GM19043 (cell line): Measurements from ENCODE around the gene SNCG.
"Not testable (repeated sequence)": the region's sequence is repeated elsewhere in the genome, so short reads cannot be mapped to it uniquely, and the experiment has no call there.

Experiments used
- ATAC-seq: cut with Tn5 transposase; IDR thresholded peaks from one replicate; pipeline ENCODE4 v1.9.1; 2021; ENCODE audit warnings: low read depth; ENCODE audit not compliant: unreplicated experiment

The SNCG gene

GRCh38 chr10:86958116-86958900 lies at the start of gene SNCG:
Gene SNCG, plus strand, starts transcription at chr10:86958599. Its CDS starts 99 bp downstream, at chr10:86958698.
- ATAC-seq = no peak

DNA sequence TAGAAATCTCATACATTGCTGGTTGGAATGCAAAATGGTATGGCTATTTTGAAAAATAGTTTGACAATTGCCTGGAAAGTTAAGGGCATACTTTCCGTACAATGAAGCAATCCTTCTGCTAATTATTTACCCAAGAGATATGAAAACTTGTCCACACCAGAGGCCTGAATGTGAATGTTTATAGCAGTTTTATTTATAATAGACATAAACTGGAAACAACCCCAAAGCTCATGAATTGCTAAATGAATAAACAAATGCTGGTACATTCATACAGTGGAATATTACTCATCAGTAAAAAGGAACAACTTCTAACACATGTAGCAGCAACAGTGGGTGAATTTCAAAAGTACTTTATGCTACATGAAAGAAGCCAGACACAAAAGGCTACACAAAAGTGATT lies 43.7 kb upstream of the SNCG start:
- ATAC-seq = no peak

DNA sequence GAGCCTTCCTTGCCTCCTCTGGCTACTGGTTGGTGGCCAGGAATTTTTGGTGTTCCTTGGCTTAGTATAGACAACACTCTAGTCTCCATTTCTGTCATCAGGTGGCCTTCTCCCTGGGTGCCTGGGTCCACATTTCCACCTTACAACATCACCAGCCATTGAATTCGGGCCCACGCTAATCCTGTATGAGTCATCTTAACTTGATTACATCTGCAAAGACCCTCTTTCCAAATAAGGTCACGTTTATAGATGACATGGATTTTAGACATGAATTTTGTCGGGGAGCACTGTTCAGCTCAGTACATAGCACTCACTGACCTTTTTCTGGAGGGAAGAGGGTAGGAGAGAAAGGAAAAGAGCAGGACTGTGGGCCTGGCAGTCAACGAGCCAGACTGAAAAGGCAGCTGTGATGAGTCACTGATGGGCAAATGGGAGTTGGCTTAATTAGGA lies 40.4 kb upstream of the SNCG start:
- ATAC-seq = no peak

GRCh38 chr10:86922553-86922961 lies 35.8 kb upstream of the SNCG start:
- ATAC-seq = no peak

- ATAC-seq = no peak
Measured at GRCh38 chr10:86929468-86930380, 28.7 kb upstream of the SNCG start.

DNA sequence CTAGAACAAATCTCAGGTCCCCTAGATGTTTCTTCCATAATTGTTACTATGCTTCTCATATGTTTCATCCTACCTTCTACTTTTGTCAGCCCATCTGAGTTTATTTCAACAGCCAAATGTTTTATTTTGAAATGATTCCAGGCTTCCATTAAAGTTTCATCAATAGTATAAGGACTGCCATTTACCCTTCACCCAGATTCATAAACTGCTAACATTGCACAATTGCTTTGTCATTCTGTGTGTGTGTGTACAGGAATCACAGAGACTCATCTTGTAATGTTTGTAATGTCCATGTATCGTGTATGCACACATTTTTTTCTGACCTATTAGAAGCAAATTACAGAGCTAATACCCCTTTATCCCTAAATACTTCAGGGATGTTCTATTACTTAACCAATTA lies 26.5 kb upstream of the SNCG start:
- ATAC-seq = no peak

DNA sequence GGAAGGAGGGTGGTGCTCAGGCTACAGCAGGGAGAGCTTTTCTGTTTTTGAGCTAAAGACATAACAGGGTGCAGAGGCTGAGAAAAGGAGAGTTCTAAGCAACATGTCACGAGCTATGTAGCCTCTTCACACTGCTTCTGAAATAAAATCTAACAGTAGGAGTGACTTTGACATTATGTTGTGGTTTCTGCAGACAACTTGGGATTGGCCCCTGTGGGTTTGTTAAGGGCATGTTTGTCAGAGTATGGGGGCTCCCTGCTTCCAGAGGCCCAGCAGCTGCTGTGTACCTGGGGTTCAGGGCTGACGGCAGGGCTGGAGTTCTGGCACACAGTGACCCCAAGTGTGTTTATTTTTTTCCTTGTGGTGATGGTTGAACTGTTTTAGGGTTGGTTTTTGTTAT lies 25.7 kb upstream of the SNCG start:
- ATAC-seq = no peak

DNA sequence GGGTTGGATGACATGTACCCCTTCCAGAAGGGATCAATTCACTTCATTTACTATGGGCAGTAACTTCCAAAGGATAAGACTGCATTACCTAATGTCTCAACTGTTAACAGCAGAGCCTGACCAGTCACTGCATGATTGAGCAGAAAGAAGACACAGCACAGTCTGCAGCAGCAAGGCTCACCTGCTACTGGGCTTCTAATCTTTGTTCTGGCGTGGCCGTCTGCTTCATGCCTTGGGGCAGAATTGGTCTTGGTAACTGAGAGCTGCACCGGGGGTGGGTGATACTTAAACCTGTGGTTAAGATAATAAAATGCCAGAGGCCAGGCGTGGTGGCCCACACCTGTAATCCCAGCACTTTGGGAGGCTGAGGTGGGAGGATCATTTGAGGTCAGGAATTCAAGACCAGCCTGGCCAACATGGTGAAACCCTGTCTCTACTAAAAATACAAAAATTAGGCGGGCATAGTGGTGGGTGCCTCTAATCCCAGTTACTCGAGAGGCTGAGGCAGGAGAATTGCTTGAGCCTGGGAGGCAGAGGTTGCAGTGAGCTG lies 24.2 kb upstream of the SNCG start:
- not testable (repeated sequence) for ATAC-seq

GRCh38 chr10:86936661-86937501 lies 21.5 kb upstream of the SNCG start:
- no peak for ATAC-seq

GRCh38 chr10:86937502-86938154 lies 20.8 kb upstream of the SNCG start:
- ATAC-seq = no peak

DNA sequence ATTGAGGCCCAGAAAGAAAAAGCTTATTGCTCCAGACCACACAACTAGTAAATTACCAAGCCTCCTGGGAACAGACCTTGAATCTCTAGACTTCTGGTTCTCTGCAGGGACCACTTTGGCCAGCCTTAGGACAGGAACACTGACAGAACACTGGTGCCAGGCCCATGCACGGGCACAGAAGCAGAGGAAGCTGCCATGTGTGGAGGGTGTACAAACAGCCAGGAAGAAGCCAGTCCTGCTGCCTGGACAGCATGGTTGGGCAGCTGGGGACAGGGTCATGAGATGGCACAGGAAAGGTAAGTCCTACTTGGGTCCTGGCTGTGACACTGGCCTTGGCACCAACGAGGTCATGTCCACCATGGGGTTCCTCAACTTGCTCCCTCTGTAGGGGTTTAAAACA lies 20.1 kb upstream of the SNCG start:
- no peak for ATAC-seq

DNA sequence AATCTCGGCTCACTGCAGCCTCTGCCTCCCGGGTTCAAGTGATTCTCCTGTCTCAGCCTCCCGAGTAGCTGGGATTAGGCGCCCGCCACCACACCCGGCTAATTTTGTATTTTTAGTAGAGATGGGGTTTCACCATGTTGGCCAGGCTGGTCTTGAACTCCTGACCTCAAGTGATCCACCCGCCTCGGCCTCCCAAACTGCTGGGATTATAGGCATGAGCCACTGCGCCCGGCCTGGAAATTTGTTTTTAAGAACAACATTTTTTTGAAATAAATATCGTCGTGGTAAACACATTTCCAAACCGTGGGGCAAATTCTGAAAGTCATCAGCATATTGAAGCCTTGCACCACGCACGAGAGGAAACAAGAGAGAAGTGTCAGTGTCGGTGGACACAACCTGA lies 18.3 kb upstream of the SNCG start:
- ATAC-seq = not testable (repeated sequence)

GRCh38 chr10:86940677-86941076 lies 17.7 kb upstream of the SNCG start:
- no peak for ATAC-seq

- ATAC-seq = no peak
Measured at GRCh38 chr10:86941426-86941825, 17.0 kb upstream of the SNCG start.

DNA sequence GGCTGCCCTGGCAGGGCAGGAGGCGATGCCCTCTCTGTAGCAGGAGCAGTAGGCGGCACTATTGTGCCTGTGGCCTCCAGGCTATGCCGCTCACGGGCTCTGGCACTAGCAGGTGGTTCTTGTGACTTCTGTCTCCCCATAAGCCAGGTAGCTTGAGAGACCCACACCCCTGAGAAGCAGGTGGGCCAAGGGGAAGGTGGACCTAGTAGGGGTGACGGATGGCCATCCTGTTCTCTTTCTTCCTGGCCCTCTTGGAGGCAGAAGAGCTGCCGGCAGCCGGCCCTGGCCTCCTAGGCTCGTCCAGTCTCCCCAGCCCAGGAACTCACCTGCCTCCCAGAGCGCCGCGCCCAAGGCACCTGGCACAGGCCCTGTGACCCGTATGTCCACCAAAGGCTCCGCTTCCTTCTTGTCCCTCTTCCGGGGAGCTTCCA lies 16.4 kb upstream of the SNCG start:
- ATAC-seq = no peak

DNA sequence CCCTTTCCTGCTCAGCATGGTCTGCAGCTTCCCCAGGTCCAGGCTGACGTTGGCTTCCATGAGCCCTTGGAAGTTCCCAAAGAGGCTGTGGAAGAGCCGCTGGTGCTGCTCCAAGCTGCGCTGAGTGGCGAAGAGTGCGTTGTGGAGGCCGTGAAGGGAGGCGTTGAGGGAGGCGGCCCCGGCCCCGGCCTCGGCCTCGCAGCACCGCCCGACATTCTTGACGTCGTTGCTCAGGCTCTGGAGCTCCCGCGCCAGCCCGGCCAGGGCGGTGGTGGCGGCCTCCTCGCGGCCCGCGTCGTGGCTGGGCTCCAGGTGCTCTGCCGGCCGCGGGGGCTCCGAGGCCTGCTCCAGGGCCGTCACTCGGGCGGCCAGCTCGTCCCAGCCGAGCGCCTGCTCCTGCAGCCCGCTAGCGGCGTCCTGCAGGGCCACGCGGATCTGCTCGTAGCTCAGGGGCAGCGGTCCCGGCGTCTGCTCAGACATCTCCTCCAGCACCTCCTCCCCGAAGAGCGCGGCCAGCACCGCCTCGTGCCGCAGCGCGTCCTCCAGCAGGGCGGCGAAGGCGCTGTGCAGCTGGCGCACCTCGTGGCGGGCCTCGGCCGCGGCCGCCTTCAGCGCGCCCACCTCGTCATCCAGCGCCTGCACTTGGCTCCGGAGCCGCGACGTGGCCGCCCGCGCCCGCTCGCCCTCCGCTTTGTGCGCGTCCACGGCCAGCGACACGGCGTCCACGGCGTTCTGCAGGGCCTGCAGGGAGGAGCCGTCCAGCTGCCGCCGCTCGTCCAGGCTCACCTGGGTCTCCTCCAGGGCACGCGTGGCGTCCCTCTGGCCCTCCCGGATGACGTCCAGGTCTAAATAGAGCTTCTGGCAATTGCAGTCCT lies 15.7 kb upstream of the SNCG start:
- no peak for ATAC-seq

DNA sequence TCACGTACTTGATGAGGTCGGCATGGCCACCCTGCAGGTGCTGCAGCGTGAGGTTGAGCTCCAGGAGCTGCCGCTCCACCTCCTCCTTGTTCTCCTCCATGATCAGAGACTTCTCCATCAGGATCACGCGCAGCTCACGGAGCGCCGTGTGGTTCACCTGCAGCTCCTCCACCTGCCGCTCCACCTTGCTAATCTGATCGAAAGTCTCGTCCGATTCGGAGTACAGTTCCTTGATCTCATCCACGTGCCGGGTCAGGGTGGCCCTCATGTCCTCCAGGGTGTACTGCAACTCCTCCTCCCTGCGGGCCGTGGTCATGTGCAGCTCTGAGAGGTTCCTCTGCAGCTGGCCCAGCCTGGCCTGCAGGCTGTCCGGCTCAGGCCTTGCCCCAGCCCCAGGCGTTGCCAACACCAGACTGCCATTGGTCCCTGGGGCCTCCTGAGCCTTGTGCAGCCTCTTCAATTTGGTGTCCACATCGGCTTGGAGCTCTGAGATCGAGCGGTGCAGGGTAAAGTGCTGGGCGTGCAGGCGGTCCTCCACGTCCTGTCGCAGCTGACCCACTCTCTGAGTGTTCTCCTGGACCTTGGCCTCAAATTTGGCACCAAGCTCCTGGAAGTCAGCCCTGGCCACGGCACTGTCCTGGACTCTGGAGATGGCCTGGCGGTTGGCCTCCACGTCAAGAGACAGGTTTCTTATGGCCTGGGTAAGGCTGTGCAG lies 14.9 kb upstream of the SNCG start:
- ATAC-seq = no peak

DNA sequence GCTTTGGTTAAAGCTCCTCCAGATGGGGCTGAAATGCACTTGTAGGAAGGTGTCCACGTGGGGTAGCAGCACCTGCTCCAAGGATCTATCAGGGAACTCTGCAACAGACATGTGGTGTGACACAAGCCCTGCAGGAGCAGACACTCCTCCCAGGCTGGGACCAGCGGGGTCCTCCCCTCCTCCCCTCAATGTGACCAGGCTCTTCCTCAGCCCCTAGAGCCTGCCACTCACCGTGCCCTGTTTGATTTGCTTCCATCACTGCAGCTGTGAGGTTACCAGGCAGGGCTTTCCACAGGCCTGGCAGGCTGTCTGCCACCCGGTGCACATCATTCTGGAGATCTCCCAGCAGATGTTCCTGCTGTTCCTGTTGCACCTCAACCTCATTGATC lies 14.4 kb upstream of the SNCG start:
- ATAC-seq = no peak
